UCSD-AML1 (cell line): ENCODE data around the gene LCE1E.

Experiments used
- DNase-seq: peaks from one replicate; lab custom pipeline; 2025; ENCODE audit not compliant: unreplicated experiment; lab: John Stamatoyannopoulos, UW

Gene LCE1E

DNA sequence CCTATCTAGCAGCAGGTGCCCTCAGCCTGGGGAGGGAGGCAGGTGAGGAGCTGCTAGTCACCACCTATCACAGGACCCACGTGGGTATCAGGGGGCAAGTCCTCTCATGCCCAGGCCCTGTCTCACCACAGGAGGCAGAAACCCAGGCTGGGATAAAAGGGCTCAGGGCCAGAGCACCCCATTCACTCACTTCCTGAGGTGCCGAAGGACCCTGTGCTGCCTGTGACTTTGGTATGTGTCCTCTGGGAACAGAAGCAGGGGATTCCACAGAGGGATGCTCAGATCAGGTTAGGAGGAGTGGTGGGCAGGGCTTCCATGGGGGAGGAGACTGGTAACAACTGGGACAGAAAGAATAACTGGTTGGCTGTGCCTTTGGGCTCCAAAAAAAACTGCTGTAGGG is at the start of gene LCE1E:
Gene LCE1E (plus strand): TSS at position 181 of the 400 bp plus-strand sequence. CDS start 1,043 bp downstream, outside the sequence.
- no peak for DNase-seq

DNA sequence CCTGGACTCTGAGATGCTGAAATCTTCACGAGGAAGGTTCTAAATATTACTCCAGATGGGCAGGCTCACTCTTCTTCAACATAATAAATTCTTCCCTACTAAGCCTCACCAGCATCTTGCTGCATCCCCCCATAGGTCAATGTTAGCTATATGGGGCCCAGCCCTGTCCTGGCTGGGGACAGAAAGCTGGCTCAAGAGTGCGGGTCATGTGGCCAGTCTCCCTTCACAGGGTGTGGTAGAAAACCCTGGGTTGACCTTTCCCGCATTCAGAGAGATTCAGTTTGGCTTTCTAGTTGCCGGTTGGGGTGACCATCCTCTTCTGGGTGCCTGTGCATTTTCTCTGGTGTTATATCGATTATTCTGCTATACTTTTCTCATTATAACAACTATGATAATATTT is 48.1 kb upstream of the LCE1E start:
- no peak for DNase-seq

DNA sequence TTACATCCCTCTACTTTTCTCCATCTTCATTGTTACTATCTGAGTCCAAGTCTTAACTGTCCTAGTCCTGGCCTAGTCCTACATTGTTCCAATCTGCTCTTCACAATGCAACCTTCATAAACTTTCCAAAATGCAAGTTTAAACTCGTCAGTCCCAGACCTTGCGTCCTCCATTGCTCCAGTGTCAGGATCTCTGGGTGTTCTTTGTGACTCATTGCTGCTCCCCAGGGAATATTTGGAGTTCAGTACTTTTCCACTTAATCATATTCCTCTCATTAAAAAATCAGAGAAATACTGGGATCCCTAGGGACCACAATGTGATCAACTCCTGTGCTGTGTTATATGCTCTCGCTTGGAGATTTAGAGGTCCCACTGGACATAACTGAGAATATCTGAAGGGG is 46.2 kb upstream of the LCE1E start:
- DNase-seq = no peak

- no peak for DNase-seq
These were observed 44.4 kb upstream of the LCE1E start for GRCh38 chr1:152741656-152742055.

DNA sequence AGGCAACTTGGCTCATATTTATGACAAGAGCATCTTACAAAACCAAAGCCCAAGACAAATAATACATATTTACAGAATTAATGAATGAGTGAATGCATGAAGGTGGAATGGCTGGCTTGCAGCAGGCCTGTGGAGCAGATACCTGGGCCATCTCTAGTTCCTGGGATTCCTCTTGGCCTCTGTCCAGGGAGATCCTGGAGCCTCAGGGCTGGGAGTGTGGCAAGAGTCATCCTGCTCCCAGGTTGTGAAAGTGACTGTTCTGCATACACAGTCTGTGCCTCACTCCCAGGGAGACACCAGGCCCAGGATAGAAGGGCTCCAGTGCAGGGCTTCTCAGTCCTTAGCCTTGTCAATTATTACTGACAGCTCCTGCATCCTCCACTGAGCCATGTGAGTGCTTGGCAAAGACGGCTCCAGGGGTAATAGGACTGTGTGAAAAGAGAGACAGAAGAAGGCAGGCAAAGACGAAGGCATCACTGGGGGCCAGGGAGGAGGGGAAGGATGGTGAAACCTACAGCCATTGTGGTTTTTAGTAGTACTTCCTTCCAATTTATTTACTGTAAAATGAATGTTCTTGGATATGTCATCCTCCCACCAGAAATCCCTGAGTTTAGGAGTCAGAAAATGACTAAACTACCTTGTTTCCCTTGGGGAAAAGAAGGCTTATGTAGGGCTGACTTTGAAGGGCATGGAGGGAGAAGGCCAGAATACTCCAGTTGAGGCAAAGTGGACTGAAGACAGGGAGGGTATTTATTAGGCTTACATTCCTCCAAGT is 42.5 kb upstream of the LCE1E start:
- no peak for DNase-seq

- DNase-seq = no peak
These were observed 40.8 kb upstream of the LCE1E start for GRCh38 chr1:152745289-152745704.

GRCh38 chr1:152745765-152746444 is 40.2 kb upstream of the LCE1E start:
- no peak for DNase-seq

- no peak for DNase-seq
These were observed 38.2 kb upstream of the LCE1E start for GRCh38 chr1:152747831-152748230.

GRCh38 chr1:152752225-152752624 is 33.8 kb upstream of the LCE1E start:
- DNase-seq = no peak

GRCh38 chr1:152753586-152753985 is 32.5 kb upstream of the LCE1E start:
- DNase-seq = no peak

DNA sequence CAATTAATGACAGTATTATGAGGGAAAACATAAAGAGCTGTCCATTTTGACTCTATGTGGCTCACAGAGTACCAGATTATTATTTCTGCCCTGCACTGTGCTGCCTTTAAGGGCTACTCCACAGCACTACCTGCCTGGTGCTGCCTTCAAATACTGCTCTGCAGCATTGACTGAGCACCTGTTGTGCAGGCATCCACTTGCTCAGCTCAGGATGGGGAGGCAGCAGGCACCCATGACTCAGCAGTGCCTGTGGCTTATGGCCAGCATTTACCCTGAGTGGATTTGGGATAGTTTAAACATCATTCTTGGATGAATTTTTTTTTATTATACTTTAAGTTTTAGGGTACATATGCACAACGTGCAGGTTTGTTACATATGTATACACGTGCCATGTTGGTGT is 29.2 kb upstream of the LCE1E start:
- no peak for DNase-seq

DNA sequence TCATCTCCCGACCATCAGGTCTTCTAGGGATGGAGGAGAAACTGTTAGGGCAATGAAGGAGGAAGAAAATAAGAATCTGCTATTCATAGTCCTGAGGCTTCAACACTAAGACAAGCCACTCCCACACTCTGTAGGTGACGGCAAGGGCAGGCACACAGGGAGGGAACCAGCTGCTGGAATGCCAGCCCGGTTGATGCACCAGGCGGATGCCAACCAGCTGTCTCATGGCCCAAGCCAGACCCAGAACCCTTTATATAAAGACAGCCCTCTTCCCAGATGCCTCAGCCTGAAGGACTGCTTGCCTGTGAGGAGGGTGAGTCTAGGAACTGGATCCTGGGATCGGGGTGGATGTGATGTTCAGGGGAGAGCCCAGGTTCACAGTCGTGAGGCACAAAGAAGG is 28.3 kb upstream of the LCE1E start, which contains the start of gene KPRP:
Gene KPRP (plus strand): TSS at position 279 of the 400 bp plus-strand sequence. CDS start 1,564 bp downstream, outside the sequence.
- no peak for DNase-seq

- DNase-seq = no peak
These were observed 27.4 kb upstream of the LCE1E start for GRCh38 chr1:152758636-152759035.

- DNase-seq = no peak
These were observed 26.4 kb upstream of the LCE1E start for GRCh38 chr1:152759453-152760173.

DNA sequence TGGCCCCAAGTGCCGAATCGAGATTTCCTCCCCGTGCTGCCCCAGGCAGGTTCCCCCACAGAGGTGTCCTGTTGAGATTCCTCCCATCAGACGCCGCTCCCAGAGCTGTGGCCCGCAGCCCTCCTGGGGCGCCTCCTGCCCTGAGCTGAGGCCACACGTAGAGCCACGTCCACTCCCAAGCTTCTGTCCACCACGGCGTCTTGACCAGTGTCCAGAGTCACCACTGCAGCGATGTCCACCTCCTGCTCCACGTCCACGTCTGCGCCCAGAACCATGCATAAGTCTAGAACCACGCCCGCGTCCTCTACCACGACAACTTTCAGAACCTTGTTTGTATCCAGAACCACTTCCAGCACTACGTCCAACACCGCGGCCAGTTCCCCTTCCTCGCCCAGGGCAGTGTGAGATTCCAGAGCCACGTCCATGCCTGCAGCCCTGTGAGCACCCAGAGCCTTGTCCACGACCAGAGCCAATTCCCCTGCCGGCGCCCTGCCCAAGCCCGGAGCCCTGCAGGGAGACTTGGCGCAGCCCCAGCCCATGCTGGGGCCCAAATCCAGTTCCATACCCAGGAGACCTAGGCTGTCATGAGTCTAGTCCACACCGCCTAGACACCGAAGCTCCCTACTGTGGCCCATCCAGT is 25.4 kb upstream of the LCE1E start:
- DNase-seq = no peak

- no peak for DNase-seq
These were observed 24.3 kb upstream of the LCE1E start for GRCh38 chr1:152761609-152762213.

DNA sequence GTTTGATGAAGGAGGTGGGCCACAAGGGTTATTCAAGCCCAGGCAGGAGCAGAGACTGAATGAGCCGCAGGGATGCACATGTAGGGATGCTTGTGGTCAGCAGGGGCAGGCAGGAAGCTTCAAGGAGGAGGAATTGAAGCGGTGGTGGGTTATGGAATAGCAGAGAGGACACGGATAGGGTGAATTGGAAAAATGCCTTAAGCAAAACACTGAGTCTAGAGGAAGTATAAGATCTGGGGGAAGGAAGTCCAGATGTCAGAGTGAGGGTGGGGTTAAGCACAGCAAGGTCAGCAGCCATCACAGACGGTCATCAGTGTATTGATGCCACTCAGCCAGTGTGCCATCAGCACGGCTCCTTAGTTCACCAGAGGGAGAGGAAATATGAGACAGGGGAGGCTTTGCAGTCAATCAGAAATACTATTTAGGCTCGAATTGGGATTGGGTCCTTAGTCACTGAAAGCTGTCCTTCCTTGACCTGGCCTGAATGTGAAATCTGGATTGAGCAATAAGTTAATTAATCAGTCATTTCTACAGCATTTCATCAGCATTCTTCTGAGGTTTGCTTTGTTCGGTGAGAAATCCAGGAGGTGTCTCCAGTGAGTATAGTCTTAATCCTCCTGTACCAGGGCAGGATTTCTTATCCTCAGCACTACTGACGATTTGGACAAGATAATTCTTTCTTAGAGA is 17.1 kb upstream of the LCE1E start:
- DNase-seq = no peak

GRCh38 chr1:152770411-152770810 is 15.6 kb upstream of the LCE1E start:
- no peak for DNase-seq

DNA sequence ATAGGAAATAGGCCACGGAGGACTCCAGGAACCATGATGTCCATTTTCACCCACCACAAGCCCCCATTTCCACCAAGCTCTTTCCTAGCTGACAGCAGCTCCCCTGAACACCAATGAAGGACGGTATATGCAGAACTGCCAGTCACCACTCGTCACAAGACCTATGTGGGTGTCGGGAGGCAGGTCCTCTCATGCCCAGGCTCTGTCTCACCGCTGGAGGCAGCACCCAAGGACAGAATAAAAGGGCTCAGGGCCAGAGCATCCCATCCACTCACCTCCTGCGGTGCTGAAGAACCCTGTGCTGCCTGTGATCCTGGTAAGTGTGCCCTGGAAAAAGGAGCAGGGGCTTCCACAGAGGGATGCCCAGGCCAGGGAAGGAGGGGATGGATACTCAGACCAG is 11.2 kb upstream of the LCE1E start, which contains the start of gene LCE1F:
Gene LCE1F (plus strand): TSS at position 266 of the 400 bp plus-strand sequence. CDS start 1,232 bp downstream, outside the sequence.
- DNase-seq = no peak

- DNase-seq = no peak
These were observed 9.7 kb upstream of the LCE1E start for GRCh38 chr1:152776361-152776760.
